GM08714 (cell line): ENCODE results near the gene CACNA1S.

Experiments used
- H3K4me3 ChIP-seq: fragments of 200-500 bp; sonication (Bioruptor generic); 2 replicates; pipeline ENCODE4 v1.5.1; 2014; ENCODE audit warnings: mild to moderate bottlenecking, low read length, inconsistent platforms
- ZNF274 ChIP-seq: IDR thresholded peaks from 2 replicates; pipeline ENCODE4 v1.6.1; 2012; ENCODE audit warnings: mild to moderate bottlenecking, low read depth, low read length

CACNA1S gene

DNA sequence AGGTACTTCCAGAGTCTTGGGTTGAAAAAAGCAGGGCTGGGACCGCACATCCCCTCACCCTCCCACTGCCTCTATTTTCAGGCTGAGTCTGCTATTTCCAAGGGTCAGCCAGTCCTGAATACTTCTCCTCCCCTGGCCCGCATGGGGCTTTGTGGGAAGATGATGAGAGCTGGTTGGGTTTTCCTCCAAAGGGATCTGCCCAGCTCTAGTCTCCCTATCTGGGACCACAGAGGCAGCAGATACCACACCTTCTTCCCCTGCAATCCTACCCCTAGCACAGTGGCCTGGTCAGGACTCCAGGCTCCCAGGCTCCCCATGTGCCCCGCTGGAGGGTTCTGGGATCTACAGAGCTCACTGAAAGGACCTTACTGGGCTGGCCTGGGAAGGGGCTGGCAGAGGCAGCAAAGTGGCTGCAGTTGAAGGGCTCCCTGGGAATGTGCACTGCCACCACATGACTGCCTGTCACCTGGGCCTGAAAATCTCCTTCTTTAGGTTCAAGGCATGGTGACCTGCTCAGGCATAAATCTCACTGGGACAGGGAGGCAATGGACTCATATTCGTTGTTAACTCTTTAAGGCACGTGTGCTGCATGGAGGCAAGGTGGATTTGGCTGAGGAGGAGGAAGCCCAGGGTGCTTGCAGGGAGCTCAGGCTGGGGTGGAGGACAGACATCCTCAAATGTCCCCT, 13.1 kb downstream of the CACNA1S start:
- TF ChIP-seq ZNF274: no peak
- H3K4me3 ChIP-seq: no peak overlapping the region

DNA sequence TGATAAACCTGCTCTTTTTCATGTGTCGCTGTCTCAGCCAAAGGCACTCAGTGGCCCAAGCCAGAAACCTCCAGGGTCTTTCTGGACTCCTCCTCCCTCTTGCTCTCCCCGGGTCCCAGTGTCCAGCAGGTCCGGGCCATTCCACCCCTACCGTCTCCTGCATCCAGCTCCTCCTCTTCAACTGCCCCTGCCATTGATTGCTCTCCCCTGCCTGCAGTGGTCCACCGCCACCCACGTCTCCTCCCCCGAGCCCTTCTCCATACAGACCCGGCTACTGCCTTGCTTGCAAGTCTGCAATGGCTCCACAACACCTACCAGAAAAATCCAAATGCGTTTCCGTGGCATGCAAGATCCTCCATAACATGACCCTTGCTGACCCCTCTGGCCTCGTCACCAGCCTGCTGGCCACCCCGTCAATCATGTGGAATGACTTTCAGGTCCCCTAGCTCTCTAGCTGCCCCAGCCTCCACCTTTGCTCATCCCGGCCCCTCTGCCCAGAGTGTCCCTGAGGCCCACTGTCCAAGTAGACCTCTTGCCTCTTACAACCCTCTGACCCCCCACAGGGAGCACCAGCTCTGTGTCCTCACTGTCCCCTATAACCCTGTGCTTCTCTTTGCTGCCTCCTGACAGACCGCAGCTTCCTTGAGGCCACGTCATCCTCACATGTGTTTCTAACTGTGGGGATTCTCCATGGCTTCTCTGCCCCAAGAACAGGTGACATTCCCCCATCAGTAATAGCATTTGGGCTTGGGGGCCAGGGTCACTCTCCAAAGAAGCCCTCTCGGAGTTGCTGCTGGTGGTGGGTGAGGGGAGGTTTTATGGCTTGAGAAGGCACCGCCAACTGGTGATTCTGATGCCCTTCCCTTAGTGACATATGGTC, 15.0 kb downstream of the CACNA1S start:
- no peak overlapping the region for H3K4me3 ChIP-seq
- TF ChIP-seq ZNF274: no peak

DNA sequence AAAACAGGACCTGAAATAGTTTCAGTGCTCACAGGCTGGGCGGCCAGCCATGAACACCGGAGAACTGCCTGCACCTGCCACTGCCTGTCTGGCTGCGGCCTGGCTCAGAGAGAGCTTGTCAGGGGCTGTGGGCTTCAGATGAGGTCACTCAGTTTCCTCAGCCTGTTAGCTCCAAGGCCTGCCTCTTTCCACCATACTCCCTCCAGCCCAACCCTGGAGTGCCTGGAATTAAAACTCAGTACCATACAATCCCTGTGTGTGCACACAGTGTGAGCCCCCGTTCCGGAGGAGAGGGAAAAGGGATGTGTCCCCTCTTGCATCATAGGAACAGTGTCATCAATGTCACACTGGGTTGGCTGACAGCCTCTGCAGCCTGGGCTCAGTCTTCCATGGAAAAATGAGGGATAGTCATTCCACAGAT, 16.2 kb downstream of the CACNA1S start:
- TF ChIP-seq ZNF274: no peak

DNA sequence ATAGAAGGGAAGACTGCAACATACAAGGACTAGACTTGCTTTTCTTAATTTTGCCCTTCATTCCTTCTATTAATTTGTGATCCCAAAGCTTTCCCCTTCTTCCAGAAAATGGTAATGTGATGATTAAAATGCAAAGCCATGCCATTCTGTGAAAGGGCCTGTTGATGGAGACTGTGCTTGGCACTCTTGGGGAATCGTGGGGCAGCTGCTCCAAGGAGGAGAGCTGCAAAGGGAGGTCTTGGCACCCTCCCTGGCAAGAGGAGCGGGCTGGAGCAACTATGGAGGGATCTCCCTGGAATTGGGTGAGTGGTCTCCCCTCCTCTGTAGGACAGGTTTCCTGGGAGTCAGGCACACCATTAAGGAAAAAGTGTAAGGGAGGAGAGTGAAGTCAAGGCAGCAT, 16.6 kb downstream of the CACNA1S start:
- no peak for TF ChIP-seq ZNF274
- H3K4me3 ChIP-seq: no peak overlapping the region

More for the DNA sequence above, 16.2 kb downstream of the CACNA1S start:
- no peak overlapping the region for H3K4me3 ChIP-seq

DNA sequence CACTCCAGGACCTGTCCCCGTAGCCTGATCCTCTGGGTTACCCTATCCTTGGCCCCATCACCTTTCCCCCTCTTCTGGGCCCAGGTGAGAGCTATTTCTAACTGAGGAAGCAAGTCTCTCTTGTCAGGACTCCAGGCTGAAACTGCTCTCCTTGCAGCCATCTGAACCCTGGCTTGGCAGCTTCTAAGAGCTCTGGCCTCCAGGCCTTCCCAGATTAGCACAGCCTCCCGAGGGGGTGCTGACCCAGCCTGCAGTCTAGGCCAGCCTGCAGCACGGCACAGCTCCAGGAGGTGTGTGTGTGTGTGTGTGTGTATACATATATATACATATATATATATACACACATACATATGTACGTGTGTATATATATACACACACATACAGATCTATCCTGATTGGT, 17.4 kb downstream of the CACNA1S start:
- no peak overlapping the region for H3K4me3 ChIP-seq
- no peak for TF ChIP-seq ZNF274

DNA sequence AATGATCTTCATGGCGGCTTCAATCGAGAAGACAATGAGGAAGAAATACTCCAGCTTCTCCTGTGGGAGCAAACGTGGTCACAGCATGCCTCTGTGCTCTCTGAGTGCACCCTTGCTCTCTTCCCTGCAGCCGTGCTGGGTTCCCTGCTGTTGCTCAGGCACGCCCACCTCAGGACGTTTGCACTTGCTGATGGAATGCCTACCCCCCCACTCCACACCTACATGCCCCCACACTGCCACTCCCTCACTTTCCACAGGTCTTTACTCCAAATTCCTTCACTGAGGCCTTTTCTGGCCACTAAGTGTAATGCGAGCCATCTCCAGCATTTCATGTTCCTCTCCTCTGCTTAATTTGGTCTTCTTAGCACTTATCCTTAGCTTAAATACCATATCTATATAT, 18.3 kb downstream of the CACNA1S start:
- TF ChIP-seq ZNF274: no peak
- no peak overlapping the region for H3K4me3 ChIP-seq

DNA sequence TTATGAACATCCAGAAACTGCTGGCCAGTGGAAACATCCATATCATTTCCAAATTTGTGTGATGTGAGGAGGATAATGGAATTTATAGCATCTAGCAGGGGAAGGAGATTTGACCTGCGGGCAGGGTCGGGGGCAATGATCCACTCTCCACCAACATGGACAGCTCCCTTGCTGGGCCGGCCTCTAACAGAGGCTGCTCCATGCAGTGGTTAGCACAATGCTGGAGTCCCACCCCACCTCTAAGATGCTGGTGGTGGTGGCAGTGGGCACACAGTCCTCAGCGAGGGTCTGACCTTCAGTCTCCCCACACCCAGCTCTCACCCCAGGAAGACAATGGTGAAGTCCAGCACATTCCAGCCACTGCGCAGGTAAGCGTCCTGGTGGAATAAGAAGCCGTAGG, 18.7 kb downstream of the CACNA1S start:
- TF ChIP-seq ZNF274: no peak
- H3K4me3 ChIP-seq: no peak overlapping the region

DNA sequence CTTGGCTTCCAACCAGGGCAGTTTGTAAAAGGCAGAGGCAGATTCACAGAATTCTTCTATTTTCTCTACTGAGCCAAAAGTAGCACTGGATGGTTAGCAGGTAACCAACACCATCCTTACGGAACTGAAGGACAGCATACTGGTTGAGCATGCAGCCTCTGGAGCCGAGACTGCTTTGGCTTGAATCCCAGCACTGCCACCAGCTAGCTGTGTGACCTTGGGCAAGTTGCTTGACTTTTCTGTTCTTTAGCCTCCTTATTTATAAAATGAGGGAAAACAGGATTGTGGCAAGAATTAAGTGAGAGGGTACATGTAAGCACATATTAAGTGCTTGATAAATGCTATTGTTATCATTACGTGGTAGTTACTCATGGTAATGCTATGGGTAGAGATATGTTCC, 19.5 kb downstream of the CACNA1S start:
- H3K4me3 ChIP-seq: no peak overlapping the region
- TF ChIP-seq ZNF274: no peak

DNA sequence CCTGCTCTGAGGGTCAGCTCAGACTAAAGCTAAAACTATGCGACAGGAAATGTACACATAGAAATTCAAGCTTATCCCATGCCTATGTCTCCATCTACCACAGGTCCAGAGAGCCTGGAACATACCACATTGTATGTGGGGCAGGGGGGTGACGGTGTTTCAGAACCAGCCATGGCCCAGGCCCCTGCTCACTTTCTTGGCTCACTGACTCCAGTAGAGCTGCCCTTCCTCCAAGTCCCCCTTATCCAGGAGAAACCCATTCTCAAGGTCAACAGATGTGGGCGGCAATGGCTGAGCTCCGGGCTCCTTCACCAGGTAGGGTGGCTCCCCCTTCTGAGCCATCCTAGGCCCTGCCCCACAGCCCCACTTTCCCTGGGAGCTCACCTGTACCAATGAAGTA, 21.0 kb downstream of the CACNA1S start:
- no peak overlapping the region for H3K4me3 ChIP-seq
- TF ChIP-seq ZNF274: no peak

DNA sequence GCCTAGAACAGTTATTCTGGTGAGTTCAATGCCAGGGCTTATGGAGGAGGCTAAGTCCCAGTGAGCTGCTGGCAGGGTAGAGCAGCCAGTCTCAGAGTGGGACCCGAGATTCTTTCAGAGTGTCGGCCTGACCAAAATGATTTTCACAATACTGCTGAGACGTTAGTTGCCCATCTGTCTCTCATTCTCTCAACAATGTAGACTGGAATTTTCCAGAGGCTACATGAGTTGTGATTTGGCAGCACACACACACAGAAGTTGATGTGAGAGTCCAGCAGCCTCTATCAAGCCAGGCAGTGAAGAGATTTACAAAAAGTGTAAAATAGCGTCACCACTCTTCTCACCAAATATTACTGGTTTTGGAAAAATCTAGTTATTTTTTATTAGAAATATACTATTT, 21.7 kb downstream of the CACNA1S start:
- no peak for TF ChIP-seq ZNF274
- no peak overlapping the region for H3K4me3 ChIP-seq

DNA sequence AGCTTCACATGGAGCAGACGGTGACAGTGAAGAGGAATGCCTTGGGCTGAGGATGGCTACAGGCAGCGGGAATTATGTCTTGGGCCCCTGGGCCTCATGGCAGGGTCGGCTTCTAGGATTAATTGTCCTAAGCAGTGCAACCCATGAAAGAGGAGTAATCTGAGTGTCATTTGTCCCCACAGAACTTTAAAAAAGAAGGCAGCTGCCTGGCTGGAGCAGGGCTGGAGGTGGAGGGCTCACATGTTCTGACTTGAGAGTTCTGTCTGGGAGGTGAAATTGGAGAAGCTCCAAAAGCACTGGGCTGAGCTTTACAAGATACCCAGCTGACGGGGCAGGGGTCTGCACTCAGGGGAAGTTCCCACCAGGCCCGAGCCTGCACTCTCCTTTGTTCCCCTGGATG, 22.6 kb downstream of the CACNA1S start:
- TF ChIP-seq ZNF274: no peak

DNA sequence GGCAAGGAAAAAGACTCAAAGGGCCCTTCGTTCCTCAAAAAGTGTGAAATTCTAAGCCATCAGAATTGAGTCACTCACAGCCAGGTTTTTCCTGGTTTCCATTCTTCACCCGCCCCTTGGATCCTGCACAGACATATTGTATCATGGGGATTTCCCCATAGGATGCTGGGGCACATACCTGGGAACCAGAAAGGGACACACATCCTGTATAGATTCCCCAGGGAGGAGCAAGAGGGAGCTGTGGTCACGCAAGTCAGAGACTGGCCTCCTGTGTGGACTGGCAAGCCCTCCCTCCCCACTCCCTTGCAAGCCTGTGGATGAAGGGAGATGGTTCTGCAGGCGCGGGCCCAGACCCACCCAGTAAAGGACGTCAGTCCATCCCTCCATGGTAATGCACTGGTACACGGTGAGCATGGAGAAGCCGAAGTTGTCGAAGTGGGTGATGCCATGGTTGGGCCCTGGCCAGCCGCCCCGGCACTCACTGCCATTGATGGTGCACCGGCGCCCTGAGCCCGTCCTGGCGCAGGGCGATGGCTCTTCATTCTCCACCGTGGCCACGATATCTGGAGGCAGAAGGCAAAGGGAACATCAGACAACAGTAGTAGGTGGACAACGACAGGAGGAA, 23.2 kb downstream of the CACNA1S start:
- no peak for TF ChIP-seq ZNF274
- no peak overlapping the region for H3K4me3 ChIP-seq

More for the DNA sequence above, 22.6 kb downstream of the CACNA1S start:
- H3K4me3 ChIP-seq: no peak overlapping the region

DNA sequence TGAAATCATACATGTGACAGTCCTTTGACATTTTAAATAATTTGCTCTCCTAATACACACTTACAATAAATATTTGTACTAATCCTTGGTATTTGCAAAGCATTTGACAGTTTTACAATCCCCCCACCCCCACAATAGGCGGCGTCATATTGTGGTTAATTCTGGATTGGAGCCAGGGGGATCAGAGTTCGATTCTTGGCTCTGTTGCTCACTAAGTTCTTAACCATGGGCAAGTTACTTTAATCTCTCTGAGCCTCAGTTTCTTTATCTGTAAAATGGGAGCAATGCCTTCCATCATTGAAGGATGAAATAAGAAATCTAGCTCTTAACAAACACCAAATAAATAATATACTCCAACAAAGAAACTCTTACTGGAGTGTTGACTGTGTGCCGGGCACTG, 23.8 kb downstream of the CACNA1S start:
- TF ChIP-seq ZNF274: no peak
- no peak overlapping the region for H3K4me3 ChIP-seq

DNA sequence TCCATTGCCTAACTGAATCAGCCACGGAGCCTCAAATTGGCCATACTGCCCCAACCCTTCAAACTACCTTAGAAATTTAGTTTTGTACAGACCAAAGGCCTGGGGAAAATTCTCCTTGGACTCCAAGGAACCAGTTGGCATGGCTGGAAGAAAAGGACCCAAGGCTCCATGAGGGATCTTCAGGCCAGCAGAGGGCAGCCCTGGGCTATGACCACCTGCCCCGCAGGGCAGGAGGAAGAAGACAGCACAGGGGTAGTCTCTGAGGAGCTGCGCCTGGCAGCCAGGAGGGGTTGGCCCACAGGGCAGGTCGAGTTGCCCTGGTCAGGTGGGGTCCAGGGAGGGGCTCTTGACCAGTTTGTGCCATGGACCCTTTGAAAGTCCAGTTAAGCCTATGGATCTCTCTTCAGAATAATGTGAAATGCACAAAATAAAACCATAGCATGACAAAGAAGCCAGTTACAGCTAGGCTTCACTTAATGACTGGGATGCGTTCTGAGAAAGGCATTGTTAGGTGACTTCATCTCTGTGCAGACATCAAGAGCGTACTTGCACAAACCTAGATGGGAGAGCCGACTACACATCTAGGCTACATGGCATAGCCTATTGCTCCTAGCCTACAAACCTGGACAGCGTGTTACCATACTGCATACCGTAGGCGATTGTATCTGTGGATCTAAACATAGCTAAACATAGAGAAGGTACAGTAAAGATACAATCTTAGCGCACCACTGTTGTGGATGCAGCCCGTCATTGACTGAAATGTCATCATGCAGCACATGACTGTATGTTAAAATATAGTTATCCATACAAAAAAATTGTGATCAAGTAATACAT, 26.1 kb downstream of the CACNA1S start:
- no peak overlapping the region for H3K4me3 ChIP-seq
- TF ChIP-seq ZNF274: no peak
